ENCODE results near the gene TULP1.
"Not testable (repeated sequence)": the region's sequence is repeated elsewhere in the genome, so short reads cannot be mapped to it uniquely, and the experiment has no call there.

TULP1 gene

DNA sequence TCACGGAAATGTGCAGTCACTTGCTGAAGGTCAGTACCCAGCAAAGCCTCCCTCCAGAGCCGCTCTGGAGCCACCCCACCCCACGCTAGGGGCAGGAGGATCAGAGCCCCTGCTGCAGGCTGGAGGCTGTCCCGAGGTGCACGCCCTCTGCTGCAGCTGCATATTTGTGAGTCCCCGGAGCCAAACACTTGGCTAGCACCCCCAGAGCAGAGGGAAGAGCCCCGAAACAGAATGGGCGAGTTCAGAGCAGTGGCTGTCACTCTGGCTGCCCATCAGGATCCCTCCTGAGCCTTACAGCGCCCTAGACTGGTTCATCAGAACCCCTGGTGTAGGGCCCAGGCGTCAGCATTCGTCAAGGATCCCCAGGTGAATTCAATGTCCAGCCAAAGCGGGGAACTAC is 9.5 kb upstream of the TULP1 start:
- TF ChIP-seq, protein P1, sequence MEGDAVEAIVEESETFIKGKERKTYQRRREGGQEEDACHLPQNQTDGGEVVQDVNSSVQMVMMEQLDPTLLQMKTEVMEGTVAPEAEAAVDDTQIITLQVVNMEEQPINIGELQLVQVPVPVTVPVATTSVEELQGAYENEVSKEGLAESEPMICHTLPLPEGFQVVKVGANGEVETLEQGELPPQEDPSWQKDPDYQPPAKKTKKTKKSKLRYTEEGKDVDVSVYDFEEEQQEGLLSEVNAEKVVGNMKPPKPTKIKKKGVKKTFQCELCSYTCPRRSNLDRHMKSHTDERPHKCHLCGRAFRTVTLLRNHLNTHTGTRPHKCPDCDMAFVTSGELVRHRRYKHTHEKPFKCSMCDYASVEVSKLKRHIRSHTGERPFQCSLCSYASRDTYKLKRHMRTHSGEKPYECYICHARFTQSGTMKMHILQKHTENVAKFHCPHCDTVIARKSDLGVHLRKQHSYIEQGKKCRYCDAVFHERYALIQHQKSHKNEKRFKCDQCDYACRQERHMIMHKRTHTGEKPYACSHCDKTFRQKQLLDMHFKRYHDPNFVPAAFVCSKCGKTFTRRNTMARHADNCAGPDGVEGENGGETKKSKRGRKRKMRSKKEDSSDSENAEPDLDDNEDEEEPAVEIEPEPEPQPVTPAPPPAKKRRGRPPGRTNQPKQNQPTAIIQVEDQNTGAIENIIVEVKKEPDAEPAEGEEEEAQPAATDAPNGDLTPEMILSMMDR (IDR thresholded peaks at IDR 0.05; ENCODE audit: borderline replicate concordance, insufficient read depth, low read depth, low read length): no peak
- H3K4me3 ChIP-seq (ENCODE audit: low read depth, low read length): no peak overlapping the region

DNA sequence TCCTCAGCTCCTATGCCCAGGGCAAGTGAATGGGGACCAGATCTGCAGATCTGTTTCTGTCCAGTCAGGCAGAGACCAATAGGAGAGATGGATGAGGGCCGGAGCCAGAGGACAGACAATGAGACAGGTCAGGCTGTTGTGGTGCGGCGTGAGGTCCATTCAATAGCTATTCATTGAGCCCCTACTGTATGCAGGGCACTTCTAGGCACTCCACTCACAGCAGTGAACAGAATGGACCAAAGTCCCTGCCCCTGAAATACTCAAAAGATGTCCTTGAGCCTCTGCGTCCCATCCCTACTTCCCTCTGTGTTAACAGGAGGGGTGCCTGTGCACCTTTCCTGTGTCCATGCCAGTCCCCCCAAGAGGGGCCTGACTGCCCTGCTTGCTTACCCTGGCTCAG is 8.5 kb upstream of the TULP1 start:
- no peak overlapping the region for H3K4me3 ChIP-seq (ENCODE audit: low read depth, low read length)
- TF ChIP-seq, protein P1 (IDR thresholded peaks at IDR 0.05; ENCODE audit: borderline replicate concordance, insufficient read depth, low read depth, low read length): no peak

DNA sequence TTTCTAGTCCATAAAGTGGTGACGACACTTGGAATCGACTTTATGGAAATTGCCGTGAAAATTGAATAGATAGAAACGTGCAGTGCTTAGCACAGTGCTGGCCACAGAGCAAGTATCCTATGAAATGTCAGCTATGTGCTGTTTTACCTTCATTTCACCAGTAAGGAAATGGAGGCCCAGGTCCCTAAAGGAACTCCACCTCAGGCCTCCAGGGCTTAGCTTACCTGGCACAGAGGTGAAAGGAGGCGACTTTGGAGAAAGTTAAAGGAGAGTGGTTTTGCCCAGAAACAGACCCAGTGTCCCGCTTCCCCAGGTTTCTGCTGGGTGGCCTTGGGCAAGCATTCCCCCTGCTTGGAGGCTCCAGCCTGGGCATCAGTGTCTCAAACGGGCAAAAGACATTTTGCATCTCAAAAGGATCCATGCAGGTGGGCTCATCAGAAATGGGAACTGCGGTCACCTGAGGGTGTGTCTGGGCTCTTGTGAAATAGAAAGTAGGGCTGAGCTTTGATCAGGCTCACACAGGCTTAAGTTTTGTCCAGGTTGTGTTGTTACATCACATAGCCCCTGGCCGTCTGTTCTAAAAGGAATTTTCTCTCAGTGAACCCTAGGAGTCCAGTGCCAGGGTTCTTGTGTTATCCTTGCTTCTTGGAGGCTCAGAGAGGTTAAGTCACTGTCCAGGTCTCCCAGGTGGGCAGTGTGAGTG is 6.8 kb upstream of the TULP1 start:
- TF ChIP-seq, protein P1 (IDR thresholded peaks at IDR 0.05; ENCODE audit: borderline replicate concordance, insufficient read depth, low read depth, low read length): no peak
- H3K4me3 ChIP-seq (ENCODE audit: low read depth, low read length): no peak overlapping the region

DNA sequence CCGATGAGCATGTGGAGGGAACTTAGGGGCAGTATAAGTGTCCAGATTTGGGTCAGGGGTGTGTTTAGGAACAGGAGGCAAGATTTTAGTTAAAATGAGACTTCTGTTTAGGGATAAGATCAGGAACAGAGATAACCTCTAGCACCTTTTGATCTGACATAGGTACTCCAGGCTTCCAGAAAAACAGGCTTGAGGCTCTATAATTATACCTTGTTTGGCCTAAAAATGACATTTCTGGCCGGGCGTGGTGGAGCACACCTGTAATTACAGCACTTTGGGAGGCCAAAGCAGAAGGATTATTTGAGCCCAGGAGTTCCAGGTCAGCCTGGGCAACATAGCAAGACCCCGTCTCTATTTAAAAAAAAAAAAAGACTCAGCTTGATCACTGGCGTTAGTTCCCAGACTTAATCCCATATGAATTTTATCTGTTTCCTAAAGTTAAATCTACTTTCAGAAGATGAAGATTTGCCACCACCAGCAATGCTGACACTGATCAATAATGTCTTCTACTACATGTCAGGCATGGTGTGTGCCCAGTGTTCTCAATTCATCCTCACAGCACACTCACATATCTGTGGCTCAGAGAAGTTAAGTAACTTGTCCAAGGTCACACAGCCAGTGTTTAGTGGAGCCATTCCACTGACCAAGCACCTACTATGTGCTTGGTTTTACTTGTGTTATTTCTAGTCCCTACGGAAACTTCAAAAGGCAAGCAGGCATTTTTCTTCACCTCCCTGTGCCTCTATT is 6.0 kb upstream of the TULP1 start:
- H3K4me3 ChIP-seq (ENCODE audit: low read depth, low read length): no peak overlapping the region
- TF ChIP-seq, protein P1 (IDR thresholded peaks at IDR 0.05; ENCODE audit: borderline replicate concordance, insufficient read depth, low read depth, low read length): no peak

DNA sequence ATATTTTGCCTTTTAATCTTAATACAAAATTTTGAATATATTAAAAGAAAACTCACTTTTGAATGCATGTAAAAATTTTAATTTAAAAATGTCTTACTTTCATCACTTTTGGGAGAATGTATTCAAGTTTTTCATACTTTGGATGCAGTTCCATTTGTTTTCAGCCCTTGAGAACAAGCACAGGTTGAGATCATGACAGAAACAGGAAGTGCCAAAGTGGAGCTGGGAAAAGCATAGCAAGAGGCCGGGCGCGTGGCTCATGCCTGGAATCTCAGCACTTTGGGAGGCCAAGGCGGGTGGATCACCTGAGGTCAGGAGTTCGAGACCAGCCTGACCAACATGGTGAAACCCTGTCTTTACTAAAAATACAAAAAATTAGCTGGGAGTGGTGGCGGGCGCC is 5.3 kb upstream of the TULP1 start:
- H3K4me3 ChIP-seq (ENCODE audit: low read depth, low read length): not testable (repeated sequence)

DNA sequence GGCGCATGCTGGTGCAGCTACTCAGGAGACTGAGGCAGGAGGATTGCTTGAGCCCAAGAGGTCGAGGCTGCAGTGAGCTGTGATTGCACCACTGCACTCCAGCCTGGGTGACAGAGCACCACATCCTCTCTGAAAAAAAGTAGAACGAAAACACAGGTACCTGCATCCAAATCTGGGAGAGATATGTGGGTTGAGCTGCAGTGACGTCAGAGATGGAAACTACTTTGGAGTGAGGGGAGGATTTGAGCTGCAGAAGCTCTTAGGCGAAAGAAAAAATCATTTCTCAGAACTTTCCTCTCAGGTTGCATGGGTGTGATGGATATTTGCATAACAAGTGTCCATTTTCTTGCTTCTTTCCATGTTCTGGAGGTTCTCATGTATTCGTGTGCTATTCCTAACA is 4.0 kb upstream of the TULP1 start:
- no peak overlapping the region for H3K4me3 ChIP-seq (ENCODE audit: low read depth, low read length)
- TF ChIP-seq, protein P1 (IDR thresholded peaks at IDR 0.05; ENCODE audit: borderline replicate concordance, insufficient read depth, low read depth, low read length): no peak

DNA sequence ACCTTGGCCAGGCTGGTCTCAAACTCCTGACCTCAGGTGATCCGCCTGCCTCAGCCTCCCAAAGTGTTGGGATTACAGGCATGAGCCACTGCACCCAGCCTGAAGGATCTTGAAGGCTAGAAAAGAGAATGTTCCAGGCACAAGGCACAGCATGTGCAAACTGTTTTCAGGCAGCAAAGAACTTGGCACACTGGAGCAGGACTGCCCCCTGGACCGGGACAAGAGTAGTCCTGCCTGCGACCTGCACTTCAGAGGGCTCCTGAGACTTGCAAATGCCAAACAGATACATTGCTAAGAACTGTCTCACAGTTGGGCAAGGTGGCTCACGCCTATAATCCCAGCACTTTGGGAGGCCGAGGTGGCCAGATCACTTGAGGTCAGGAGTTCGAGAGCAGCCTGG is 3.2 kb upstream of the TULP1 start:
- H3K4me3 ChIP-seq (ENCODE audit: low read depth, low read length): not testable (repeated sequence)

DNA sequence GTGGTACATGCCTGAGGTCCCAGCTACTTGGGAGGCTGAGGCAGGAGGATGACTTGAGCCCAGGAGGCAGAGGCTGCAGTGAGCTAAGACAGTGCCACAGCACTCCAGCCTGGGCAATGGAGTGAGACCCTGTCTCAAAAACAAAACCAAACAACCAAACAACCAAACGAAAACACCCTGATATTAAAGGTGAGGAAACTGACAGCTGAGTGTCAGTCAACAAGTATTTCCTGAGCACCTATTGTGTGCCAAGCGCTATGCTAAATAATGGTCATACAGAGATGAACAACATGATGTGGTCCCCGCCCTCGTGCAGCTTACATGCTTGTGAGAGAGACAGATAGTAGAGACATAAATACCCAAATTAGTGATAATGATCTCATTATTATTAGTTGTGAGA is 1.9 kb upstream of the TULP1 start:
- TF ChIP-seq, protein P1 (IDR thresholded peaks at IDR 0.05; ENCODE audit: borderline replicate concordance, insufficient read depth, low read depth, low read length): no peak
- H3K4me3 ChIP-seq (ENCODE audit: low read depth, low read length): no peak overlapping the region
